ENCODE measurements around the gene ARHGAP45. TPM values are rescaled to one million over a fixed set of nuclear protein-coding genes. Genes with fewer than 3 reads are reported as not detected.

Gene ARHGAP45
- total and polyA plus RNA-seq, 9 of the 15 experiments (the other 6 are each of a cell fraction or from before 2014, with no cell fraction given) = 0.08 to 22.1 (median 4.2) TPM

DNA sequence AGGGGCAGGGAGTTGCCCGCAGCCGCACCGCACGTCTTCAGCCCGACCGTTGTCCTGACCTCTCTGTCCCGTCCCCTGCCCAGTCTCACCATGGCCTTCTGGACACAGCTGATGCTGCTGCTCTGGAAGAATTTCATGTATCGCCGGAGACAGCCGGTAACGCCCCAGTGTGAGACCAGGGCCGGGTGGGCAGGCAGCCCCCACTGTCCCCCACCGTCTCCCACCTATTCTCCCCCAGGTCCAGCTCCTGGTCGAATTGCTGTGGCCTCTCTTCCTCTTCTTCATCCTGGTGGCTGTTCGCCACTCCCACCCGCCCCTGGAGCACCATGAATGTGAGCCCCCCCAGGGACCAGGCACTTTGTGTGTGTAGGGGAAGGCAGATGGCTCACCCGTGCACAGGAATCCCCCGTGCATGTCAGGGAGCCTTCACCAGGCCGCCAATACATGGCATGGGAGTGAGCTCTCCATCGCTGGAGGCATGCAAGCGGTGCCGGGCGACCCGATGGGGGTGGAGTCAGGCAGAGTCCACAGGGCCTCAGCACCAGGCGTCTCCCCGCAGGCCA, 25.6 kb upstream of the ARHGAP45 start:
- DNase-seq (ENCODE audit: extremely low read depth in 1 of 4, low spot score in 3 of 4) = no peak
- WGBS (ENCODE audit: insufficient coverage, low coverage, missing lambda C conversion rate) = 3% methylated on average over 23 of the region's 26 CpGs
- ATAC-seq = no peak
- intact Hi-C loops (cut with micrococcal nuclease) (loop anchor here (2.0 to 5.0 kb wide), 3 partner anchors 21 to 61 kb away; partner anchors contain the start of genes GPX4, RNU6-2 and TMEM259), in situ Hi-C loops (cut with MboI) (no loop called here)
- Histone ChIP-seq H3K27ac (ENCODE audit: extremely low read depth, low read depth, low read length) (peak overlapping the region; percentile 72), H3K9ac (ENCODE audit: insufficient read depth in 1 of 2, low read depth in 2 of 2, low read length in 2 of 2) (peak overlapping the region; percentile 64 to 91), H3K9me1 (ENCODE audit: control insufficient read depth, insufficient read depth, low read length) (no peaks in the 10 kb centered on the region), H3K79me2 (ENCODE audit: control insufficient read depth, insufficient read depth, low read length) (peaks cover 40% of the 10 kb centered on the region), H2AFZ (ENCODE audit: low read depth, low read length) (no peak overlapping the region), H3K27me3 (ENCODE audit: control insufficient read depth in 2 of 2, insufficient read depth in 2 of 2, low read length in 2 of 2) (no peaks in the 10 kb centered on the region), H3K4me3 (peak overlapping the region; percentile 55), H3K4me1 (replicated peaks in 1 of 2; ENCODE audit: control insufficient read depth in 2 of 2, insufficient read depth in 2 of 2, low read length in 2 of 2) (peaks cover 39 to 76% of the 10 kb centered on the region in 2 experiments), H3K36me3 (ENCODE audit: control insufficient read depth, insufficient read depth, low read length) (peaks cover 45% of the 10 kb centered on the region; the same call in 2 of the 3 replicates), H4K20me1 (replicated peaks; ENCODE audit: control insufficient read depth, insufficient read depth, low read length) (no peaks in the 10 kb centered on the region), H3K4me2 (ENCODE audit: insufficient read depth, low read length) (peak overlapping the region; percentile 92), H3K9me3 (replicated peaks; ENCODE audit: control insufficient read depth, insufficient read depth, low read depth, low read length) (no peaks in the 10 kb centered on the region)
- FAIRE-seq = no peak
- BruUV-seq (replicated peaks) = no TSS peak
- ChIA-PET POLR2A (interaction anchor here (0.6 to 11.0 kb wide), 10 partner anchors 12 to 710 kb away, joined by 3 to 176 read pairs (median 4); partner anchors contain the start of genes ARHGAP45, CIRBP, CNN2 and RNU6-2), CTCF (ENCODE audit: low intra/inter-chr PET ratio) (no interaction called here)
- TF ChIP-seq PTBP1 (IDR thresholded peaks at IDR 0.05; ENCODE audit: low read depth, low read length) (peak; percentile 63), PHF20 (IDR thresholded peaks at IDR 0.05; ENCODE audit: partially characterized antibody) (peak; percentile 46), POLR2A (conservative IDR thresholded peaks at IDR 0.05) (0 out of 2 replicates have a peak, but pooled peaks have one; percentile 20), SRF (CRISPR knock-in tag; IDR thresholded peaks at IDR 0.05) (no peak), ZKSCAN8 (CRISPR knock-in tag; IDR thresholded peaks at IDR 0.05) (peak; percentile 92), ZBED1 (IDR thresholded peaks at IDR 0.05) (no peak), BCOR (IDR thresholded peaks at IDR 0.05) (peak; percentile 92), ZFP36 (IDR thresholded peaks at IDR 0.05; ENCODE audit: low read depth, low read length, partially characterized antibody) (peak; percentile 81), HLTF (IDR thresholded peaks at IDR 0.05) (no peak), SIN3A (IDR thresholded peaks at IDR 0.05; ENCODE audit: borderline replicate concordance in 2 of 2, control insufficient read depth in 1 of 2, low read depth in 2 of 2, low read length in 2 of 2) (0 out of 4 replicates have a peak, but pooled peaks of 1 of the 2 experiments have one; percentile 19), GABPA (tag; conservative IDR thresholded peaks at IDR 0.05; ENCODE audit: low read depth) (no peak), CCNT2 (IDR thresholded peaks at IDR 0.05; ENCODE audit: borderline replicate concordance, extremely low read depth, insufficient read length, low read depth, low read length) (peak; percentile 10), SMARCA5 (IDR thresholded peaks at IDR 0.05) (0 out of 2 replicates have a peak, but pooled peaks have one; percentile 9), EHMT2 (IDR thresholded peaks at IDR 0.05) (0 out of 2 replicates have a peak, but pooled peaks have one; percentile 7), ZNF121 (CRISPR knock-in tag; conservative IDR thresholded peaks at IDR 0.05) (peak; percentile 22; the same call in 1 of the 2 replicates), ZC3H4 (CRISPR knock-in tag; IDR thresholded peaks at IDR 0.05; ENCODE audit: borderline replicate concordance) (peak; percentile 79; the same call in 1 of the 2 replicates), SAP30 (IDR thresholded peaks at IDR 0.05; ENCODE audit: borderline replicate concordance, insufficient read depth, low read depth, low read length, poor library complexity, severe bottlenecking) (peak; percentile 2)
- TF ChIP-seq, protein P1, sequence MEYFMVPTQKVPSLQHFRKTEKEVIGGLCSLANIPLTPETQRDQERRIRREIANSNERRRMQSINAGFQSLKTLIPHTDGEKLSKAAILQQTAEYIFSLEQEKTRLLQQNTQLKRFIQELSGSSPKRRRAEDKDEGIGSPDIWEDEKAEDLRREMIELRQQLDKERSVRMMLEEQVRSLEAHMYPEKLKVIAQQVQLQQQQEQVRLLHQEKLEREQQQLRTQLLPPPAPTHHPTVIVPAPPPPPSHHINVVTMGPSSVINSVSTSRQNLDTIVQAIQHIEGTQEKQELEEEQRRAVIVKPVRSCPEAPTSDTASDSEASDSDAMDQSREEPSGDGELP (CRISPR knock-in tag; IDR thresholded peaks at IDR 0.05; ENCODE audit: borderline replicate concordance) = peak; percentile 78
- TF ChIP-seq, protein P2, sequence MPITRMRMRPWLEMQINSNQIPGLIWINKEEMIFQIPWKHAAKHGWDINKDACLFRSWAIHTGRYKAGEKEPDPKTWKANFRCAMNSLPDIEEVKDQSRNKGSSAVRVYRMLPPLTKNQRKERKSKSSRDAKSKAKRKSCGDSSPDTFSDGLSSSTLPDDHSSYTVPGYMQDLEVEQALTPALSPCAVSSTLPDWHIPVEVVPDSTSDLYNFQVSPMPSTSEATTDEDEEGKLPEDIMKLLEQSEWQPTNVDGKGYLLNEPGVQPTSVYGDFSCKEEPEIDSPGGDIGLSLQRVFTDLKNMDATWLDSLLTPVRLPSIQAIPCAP (CRISPR knock-in tag; IDR thresholded peaks at IDR 0.05; ENCODE audit: borderline replicate concordance) = no peak
- TF ChIP-seq, protein P3, sequence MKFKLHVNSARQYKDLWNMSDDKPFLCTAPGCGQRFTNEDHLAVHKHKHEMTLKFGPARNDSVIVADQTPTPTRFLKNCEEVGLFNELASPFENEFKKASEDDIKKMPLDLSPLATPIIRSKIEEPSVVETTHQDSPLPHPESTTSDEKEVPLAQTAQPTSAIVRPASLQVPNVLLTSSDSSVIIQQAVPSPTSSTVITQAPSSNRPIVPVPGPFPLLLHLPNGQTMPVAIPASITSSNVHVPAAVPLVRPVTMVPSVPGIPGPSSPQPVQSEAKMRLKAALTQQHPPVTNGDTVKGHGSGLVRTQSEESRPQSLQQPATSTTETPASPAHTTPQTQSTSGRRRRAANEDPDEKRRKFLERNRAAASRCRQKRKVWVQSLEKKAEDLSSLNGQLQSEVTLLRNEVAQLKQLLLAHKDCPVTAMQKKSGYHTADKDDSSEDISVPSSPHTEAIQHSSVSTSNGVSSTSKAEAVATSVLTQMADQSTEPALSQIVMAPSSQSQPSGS (CRISPR knock-in tag; IDR thresholded peaks at IDR 0.05) = 0 out of 2 replicates have a peak, but pooled peaks have one; percentile 33
